Stimulated activated CD4-positive, alpha-beta T cell treated with anti-CD3 and anti-CD28 coated beads, TNF-alpha, amount 100 ng/mL, for 24 hours (primary cell): ENCODE data around the gene PLXNB1.

Experiments used
- DNase-seq, 3 experiments: peaks; one replicate each; pipeline ENCODE4 v3.0.0-alpha.2; 2020; ENCODE audit warnings: low read depth in 3 of 3

PLXNB1 gene

GRCh38 chr3:48418140-48418539 lies 11.7 kb downstream of the PLXNB1 start:
- DNase-seq = no peak

- DNase-seq = no peak
Measured at GRCh38 chr3:48417529-48418108, 12.3 kb downstream of the PLXNB1 start.

- no peak for DNase-seq
Measured at GRCh38 chr3:48416546-48416945, 13.3 kb downstream of the PLXNB1 start.

- no peak for DNase-seq
Measured at GRCh38 chr3:48416091-48416505, 13.8 kb downstream of the PLXNB1 start.

GRCh38 chr3:48415251-48415953 lies 14.5 kb downstream of the PLXNB1 start:
- DNase-seq = no peak

GRCh38 chr3:48414376-48415250 lies 15.3 kb downstream of the PLXNB1 start:
- DNase-seq = no peak

GRCh38 chr3:48413611-48414010 lies 16.3 kb downstream of the PLXNB1 start:
- no peak for DNase-seq

- no peak for DNase-seq
Measured at GRCh38 chr3:48413086-48413485, 16.8 kb downstream of the PLXNB1 start.

GRCh38 chr3:48412375-48413001 lies 17.4 kb downstream of the PLXNB1 start:
- DNase-seq = no peak

GRCh38 chr3:48411606-48412374 lies 18.1 kb downstream of the PLXNB1 start:
- DNase-seq = no peak

GRCh38 chr3:48411041-48411588 lies 18.8 kb downstream of the PLXNB1 start:
- no peak for DNase-seq

- DNase-seq = no peak
Measured at GRCh38 chr3:48410205-48411040, 19.5 kb downstream of the PLXNB1 start.

- DNase-seq = no peak
Measured at GRCh38 chr3:48409291-48410201, 20.3 kb downstream of the PLXNB1 start.

- no peak for DNase-seq
Measured at GRCh38 chr3:48408823-48409281, 21.0 kb downstream of the PLXNB1 start.

- DNase-seq = no peak
Measured at GRCh38 chr3:48407542-48408099, 22.3 kb downstream of the PLXNB1 start.

GRCh38 chr3:48406443-48407431 lies 23.1 kb downstream of the PLXNB1 start:
- no peak for DNase-seq

- DNase-seq = no peak
Measured at GRCh38 chr3:48405971-48406370, 23.9 kb downstream of the PLXNB1 start.
